Measurements from ENCODE around the gene CEP162.

DNA sequence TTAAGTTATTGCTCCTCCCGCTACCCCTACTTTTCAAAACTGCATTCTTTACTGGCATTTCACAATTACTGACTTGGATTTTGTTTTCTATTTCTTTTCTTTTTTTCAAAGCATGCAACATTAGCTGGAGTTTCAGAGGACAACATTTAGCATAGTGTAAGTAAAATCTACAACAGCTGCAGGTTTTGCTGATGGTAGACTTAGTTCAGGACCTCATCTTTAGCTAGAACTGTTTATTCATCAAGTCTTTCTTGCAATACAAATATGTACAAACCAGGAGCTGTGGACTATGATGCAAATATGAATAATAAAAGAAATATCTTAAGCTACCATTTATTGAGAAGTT is 728 bp upstream of the CEP162 start:
- TF ChIP-seq EZH2 (IDR thresholded peaks at IDR 0.05; ENCODE audit: insufficient read depth, poor library complexity, severe bottlenecking) (no peak), EZH2phosphoT487 (IDR thresholded peaks at IDR 0.05; ENCODE audit: insufficient read depth, low read depth) (no peak)

All from GM23248 (cell line).